CD4-positive, alpha-beta T cell treated with Interleukin-15 for 4 hours (primary cell): Measurements from ENCODE around the gene KIF25.

Experiments used
- DNase-seq: peaks from one replicate; pipeline ENCODE4 v3.0.0-alpha.2; 2020; ENCODE audit warnings: low spot score

The KIF25 gene

GRCh38 chr6:168089186-168090063 is 92.0 kb downstream of the KIF25 start:
- DNase-seq: no peak

- no peak for DNase-seq
These were observed 92.7 kb downstream of the KIF25 start for GRCh38 chr6:168090064-168090690.

GRCh38 chr6:168090706-168091105 is 93.2 kb downstream of the KIF25 start:
- no peak for DNase-seq

GRCh38 chr6:168091381-168092264 is 94.2 kb downstream of the KIF25 start:
- DNase-seq: no peak

GRCh38 chr6:168092541-168092940 is 95.1 kb downstream of the KIF25 start:
- DNase-seq: no peak

GRCh38 chr6:168093071-168093505 is 95.6 kb downstream of the KIF25 start:
- DNase-seq: no peak

GRCh38 chr6:168093634-168094033 is 96.2 kb downstream of the KIF25 start:
- DNase-seq: no peak
